Activated CD4-positive, alpha-beta memory T cell treated with anti-CD3 and anti-CD28 coated beads for 36 hours (primary cell): ENCODE measurements around the gene RGS6. TPM values are rescaled to one million over a fixed set of nuclear protein-coding genes. Genes with fewer than 3 reads are reported as not detected.
"Not testable (repeated sequence)": the region's sequence is repeated elsewhere in the genome, so short reads cannot be mapped to it uniquely, and the experiment has no call there.

Experiments used
- CTCF ChIA-PET: fragments of 350-600 bp; sonication (Branson Sonifier 250); formaldehyde crosslinking; loops from one replicate; lab custom pipeline; 2021; ENCODE audit warnings: antibody characterized with exemption, inconsistent platforms; lab: Charles Lee
- POLR2A ChIA-PET: fragments of 350-600 bp; sonication (Branson Sonifier 250); formaldehyde crosslinking; loops from one replicate; lab custom pipeline; 2021; ENCODE audit warnings: antibody characterized with exemption; lab: Charles Lee
- DNase-seq: peaks from one replicate; pipeline ENCODE4 v3.0.0-alpha.2; 2020
- H3K27ac Mint-ChIP-seq: one replicate; pipeline ENCODE4 v1.8.0; 2021; ENCODE audit warnings: mixed read lengths
- H3K27me3 Mint-ChIP-seq: one replicate; pipeline ENCODE4 v1.8.0; 2021; ENCODE audit warnings: mixed read lengths
- H3K36me3 Mint-ChIP-seq: one replicate; pipeline ENCODE4 v1.8.0; 2021; ENCODE audit warnings: mixed read lengths
- H3K4me1 Mint-ChIP-seq: one replicate; pipeline ENCODE4 v1.8.0; 2021; ENCODE audit warnings: low read depth, mixed read lengths
- H3K4me3 Mint-ChIP-seq: one replicate; pipeline ENCODE4 v1.8.0; 2021; ENCODE audit warnings: mild to moderate bottlenecking, mixed read lengths
- H3K9me3 Mint-ChIP-seq: one replicate; pipeline ENCODE4 v1.8.0; 2021; ENCODE audit warnings: mixed read lengths
- intact Hi-C: fragments of 100-400 bp; cut with micrococcal nuclease; formaldehyde crosslinking; loops from one replicate; pipeline ENCODE4 v1.15.1; 2023
- total RNA-seq, 2 experiments: library from RNA; stranded (reverse); gene quantifications; one replicate each; pipeline ENCODE4 v1.2.3, GENCODE V29; 2021

RGS6 gene
- total RNA-seq, 2 experiments from 2014 or later = 0.15 to 0.19 TPM

GRCh38 chr14:72464226-72464625 is 532.0 kb downstream of the RGS6 start:
- POLR2A ChIA-PET = interaction anchor here (0.6 kb wide), 1 partner anchor 20 kb away, joined by 7 read pairs; no protein-coding TSS in a partner anchor

GRCh38 chr14:72466325-72466724 is 534.1 kb downstream of the RGS6 start:
- ChIA-PET POLR2A (no interaction called here), CTCF (no interaction called here)
- Mint-ChIP-seq H3K36me3 (no peaks in the 10 kb centered on the region), H3K27me3 (no peaks in the 10 kb centered on the region), H3K4me3 (no peak overlapping the region), H3K4me1 (no peaks in the 10 kb centered on the region), H3K9me3 (peaks cover 11% of the 10 kb centered on the region), H3K27ac (no peak overlapping the region)
- intact Hi-C loops = no loop called here
- no peak for DNase-seq

More at GRCh38 chr14:72464226-72464625, 532.0 kb downstream of the RGS6 start:
- Mint-ChIP-seq H3K9me3 (peaks cover 11% of the 10 kb centered on the region), H3K36me3 (no peaks in the 10 kb centered on the region), H3K27me3 (no peaks in the 10 kb centered on the region), H3K27ac (no peak overlapping the region), H3K4me1 (no peaks in the 10 kb centered on the region), H3K4me3 (no peak overlapping the region)
- intact Hi-C loops = no loop called here
- DNase-seq = no peak
- CTCF ChIA-PET = interaction anchor here (1.0 kb wide), 1 partner anchor 52 kb away, joined by 3 read pairs; no protein-coding TSS in a partner anchor

- H3K36me3 Mint-ChIP-seq = no peaks in the 10 kb centered on the region
- H3K27ac Mint-ChIP-seq = no peak overlapping the region
- no peaks in the 10 kb centered on the region for H3K27me3 Mint-ChIP-seq
- H3K4me1 Mint-ChIP-seq = peaks cover 8% of the 10 kb centered on the region
- H3K4me3 Mint-ChIP-seq = no peak overlapping the region
- ChIA-PET CTCF (no interaction called here), POLR2A (no interaction called here)
- no peak for DNase-seq
- intact Hi-C loops = no loop called here
- peaks cover 3% of the 10 kb centered on the region for H3K9me3 Mint-ChIP-seq
Observed at GRCh38 chr14:72471346-72471745, 539.1 kb downstream of the RGS6 start.

GRCh38 chr14:72472845-72473244 is 540.6 kb downstream of the RGS6 start:
- Mint-ChIP-seq H3K4me3 (no peak overlapping the region), H3K9me3 (no peaks in the 10 kb centered on the region), H3K27ac (no peak overlapping the region), H3K36me3 (no peaks in the 10 kb centered on the region), H3K27me3 (peaks cover 2% of the 10 kb centered on the region), H3K4me1 (peaks cover 22% of the 10 kb centered on the region)
- ChIA-PET POLR2A (no interaction called here), CTCF (interaction anchor here (0.7 to 1.4 kb wide), 4 partner anchors 22 to 41 kb away, joined by 3 to 5 read pairs (median 4); no protein-coding TSS in a partner anchor)
- DNase-seq = no peak
- intact Hi-C loops = no loop called here

GRCh38 chr14:72476657-72477499 is 544.6 kb downstream of the RGS6 start:
- intact Hi-C loops = loop anchor here (1.0 to 5.0 kb wide), 4 partner anchors 26 to 334 kb away; no protein-coding TSS in a partner anchor
- H3K36me3 Mint-ChIP-seq = no peaks in the 10 kb centered on the region
- peaks cover 32% of the 10 kb centered on the region for H3K4me1 Mint-ChIP-seq
- H3K27me3 Mint-ChIP-seq = peaks cover 3% of the 10 kb centered on the region
- ChIA-PET POLR2A (interaction anchor here (0.5 to 1.7 kb wide), 4 partner anchors 26 to 229 kb away, joined by 3 to 9 read pairs (median 5); no protein-coding TSS in a partner anchor), CTCF (interaction anchor here (0.8 to 1.8 kb wide), 10 partner anchors 9 to 429 kb away, joined by 3 to 6 read pairs (median 4); no protein-coding TSS in a partner anchor)
- no peaks in the 10 kb centered on the region for H3K9me3 Mint-ChIP-seq
- peak; percentile 86 for DNase-seq
- H3K4me3 Mint-ChIP-seq = peak overlapping the region; percentile 54
- H3K27ac Mint-ChIP-seq = peak overlapping the region; percentile 84

- not testable (repeated sequence) for H3K4me3 Mint-ChIP-seq
- H3K27ac Mint-ChIP-seq = peak overlapping the region; percentile 84
Observed at GRCh38 chr14:72477578-72477977, 545.3 kb downstream of the RGS6 start.

GRCh38 chr14:72478471-72478893 is 546.3 kb downstream of the RGS6 start:
- CTCF ChIA-PET = interaction anchor here (1.8 kb wide), 1 partner anchor 35 kb away, joined by 6 read pairs; no protein-coding TSS in a partner anchor
- Mint-ChIP-seq H3K36me3 (no peaks in the 10 kb centered on the region), H3K4me1 (peaks cover 32% of the 10 kb centered on the region), H3K9me3 (peaks cover 6% of the 10 kb centered on the region), H3K27ac (no peak overlapping the region), H3K4me3 (no peak overlapping the region), H3K27me3 (peaks cover 3% of the 10 kb centered on the region)
- intact Hi-C loops = loop anchor here (5.0 kb wide), 1 partner anchor 36 kb away; no protein-coding TSS in a partner anchor
- POLR2A ChIA-PET = no interaction called here
- no peak for DNase-seq

More at GRCh38 chr14:72477578-72477977, 545.3 kb downstream of the RGS6 start:
- intact Hi-C loops = loop anchor here (1.0 to 5.0 kb wide), 3 partner anchors 35 to 333 kb away; no protein-coding TSS in a partner anchor
- H3K9me3 Mint-ChIP-seq, H3K27me3 Mint-ChIP-seq, H3K36me3 Mint-ChIP-seq: not testable (repeated sequence)
- ChIA-PET POLR2A (interaction anchor here (0.5 to 1.7 kb wide), 4 partner anchors 26 to 229 kb away, joined by 3 to 9 read pairs (median 5); no protein-coding TSS in a partner anchor), CTCF (interaction anchor here (0.8 to 1.8 kb wide), 6 partner anchors 26 to 371 kb away, joined by 3 to 5 read pairs (median 4); no protein-coding TSS in a partner anchor)
- H3K4me1 Mint-ChIP-seq = peaks cover 32% of the 10 kb centered on the region
- DNase-seq = peak; percentile 39

- intact Hi-C loops = loop anchor here (5.0 kb wide), 1 partner anchor 37 kb away; no protein-coding TSS in a partner anchor
- ChIA-PET POLR2A (interaction anchor here (0.7 kb wide), 1 partner anchor 9 kb away, joined by 3 read pairs; no protein-coding TSS in a partner anchor), CTCF (interaction anchor here (1.1 to 1.8 kb wide), 2 partner anchors 34 to 425 kb away, joined by 5 to 6 read pairs; no protein-coding TSS in a partner anchor)
- Mint-ChIP-seq H3K36me3 (no peaks in the 10 kb centered on the region), H3K4me1 (peaks cover 32% of the 10 kb centered on the region), H3K27me3 (peaks cover 3% of the 10 kb centered on the region), H3K4me3 (no peak overlapping the region), H3K27ac (no peak overlapping the region), H3K9me3 (peaks cover 6% of the 10 kb centered on the region)
- DNase-seq = no peak
Observed at GRCh38 chr14:72479461-72479931, 547.3 kb downstream of the RGS6 start.

GRCh38 chr14:72480464-72481243 is 548.4 kb downstream of the RGS6 start:
- CTCF ChIA-PET = no interaction called here
- DNase-seq = no peak
- POLR2A ChIA-PET = no interaction called here
- no peaks in the 10 kb centered on the region for H3K36me3 Mint-ChIP-seq
- intact Hi-C loops = no loop called here
- H3K4me1 Mint-ChIP-seq = peaks cover 31% of the 10 kb centered on the region
- H3K4me3 Mint-ChIP-seq = no peak overlapping the region
- no peak overlapping the region for H3K27ac Mint-ChIP-seq
- H3K27me3 Mint-ChIP-seq = peaks cover 3% of the 10 kb centered on the region
- peaks cover 6% of the 10 kb centered on the region for H3K9me3 Mint-ChIP-seq

- peaks cover 1% of the 10 kb centered on the region for H3K36me3 Mint-ChIP-seq
- POLR2A ChIA-PET = no interaction called here
- H3K9me3 Mint-ChIP-seq = peaks cover 14% of the 10 kb centered on the region
- H3K4me3 Mint-ChIP-seq = no peak overlapping the region
- H3K27ac Mint-ChIP-seq = no peak overlapping the region
- no peaks in the 10 kb centered on the region for H3K27me3 Mint-ChIP-seq
- intact Hi-C loops = no loop called here
- CTCF ChIA-PET = no interaction called here
- DNase-seq = no peak
- H3K4me1 Mint-ChIP-seq = peaks cover 7% of the 10 kb centered on the region
Observed at GRCh38 chr14:72483311-72483710, 551.1 kb downstream of the RGS6 start.

GRCh38 chr14:72485695-72486094 is 553.5 kb downstream of the RGS6 start:
- no peak overlapping the region for H3K4me3 Mint-ChIP-seq
- H3K9me3 Mint-ChIP-seq = peaks cover 21% of the 10 kb centered on the region
- no peak for DNase-seq
- H3K27ac Mint-ChIP-seq = no peak overlapping the region
- POLR2A ChIA-PET = no interaction called here
- CTCF ChIA-PET = interaction anchor here (0.8 kb wide), 1 partner anchor 9 kb away, joined by 3 read pairs; no protein-coding TSS in a partner anchor
- intact Hi-C loops = no loop called here
- no peaks in the 10 kb centered on the region for H3K27me3 Mint-ChIP-seq
- H3K4me1 Mint-ChIP-seq = peaks cover 4% of the 10 kb centered on the region
- peaks cover 1% of the 10 kb centered on the region for H3K36me3 Mint-ChIP-seq
